ENCODE results near the gene ANKRD17. TPM values are rescaled to one million over a fixed set of nuclear protein-coding genes. Genes with fewer than 3 reads are reported as not detected.
"Not testable (repeated sequence)": the region's sequence is repeated elsewhere in the genome, so short reads cannot be mapped to it uniquely, and the experiment has no call there.

The ANKRD17 gene
- total and polyA plus RNA-seq, 4 donors: 67.0 to 99.9 (median 73.9) TPM

DNA sequence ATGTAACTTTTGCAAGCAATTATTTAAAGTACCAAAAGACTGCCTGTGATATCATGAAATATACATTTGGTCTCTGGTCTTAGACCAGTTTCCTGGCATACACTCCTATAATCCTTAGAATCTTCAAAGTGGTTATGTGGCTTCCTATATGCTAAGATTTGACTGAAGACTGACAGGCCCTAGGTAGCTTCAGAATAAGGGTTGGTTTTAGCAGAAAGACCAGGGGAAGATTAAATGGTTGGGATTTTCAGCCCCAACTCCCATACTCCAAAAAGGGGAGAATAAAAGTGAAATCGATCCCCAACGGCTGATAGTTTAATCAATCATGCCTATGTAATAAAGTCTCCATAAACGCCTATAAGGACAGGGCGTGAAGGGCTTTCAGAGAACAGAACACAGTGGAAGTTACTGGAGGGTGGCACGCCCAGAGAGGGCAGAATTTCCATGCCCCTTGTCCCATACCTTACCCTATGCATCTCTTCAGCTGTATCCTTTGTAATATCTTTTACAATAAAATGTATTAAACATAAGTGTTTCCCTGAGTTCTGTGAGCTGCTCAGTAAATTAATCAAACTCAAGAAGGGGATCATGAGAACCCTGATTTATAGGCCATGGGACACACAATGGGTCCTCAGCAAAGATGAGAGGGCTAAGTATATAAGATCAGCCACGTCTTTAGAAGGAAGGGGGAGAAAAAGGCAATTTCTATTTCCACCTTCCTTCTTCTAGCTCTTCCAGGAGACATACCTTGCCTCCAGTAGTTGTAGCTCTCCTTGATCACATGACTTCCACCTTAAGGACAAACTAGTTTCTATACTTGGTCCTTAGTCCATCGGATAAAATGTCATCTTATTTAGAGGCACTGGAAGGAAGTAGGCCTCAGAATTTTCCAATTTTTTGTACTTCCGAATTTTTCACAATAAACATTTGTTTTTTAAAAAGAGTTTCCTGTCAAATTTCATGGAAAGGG, 26.8 kb downstream of the ANKRD17 start:
- Histone ChIP-seq H3K4me3 (ENCODE audit: low read depth, low read length) (no peak overlapping the region), H3K27me3 (ENCODE audit: control insufficient read depth, insufficient read depth, low read length) (no peaks in the 10 kb centered on the region), H3K4me1 (ENCODE audit: control insufficient read depth, insufficient read depth, low read length) (no peaks in the 10 kb centered on the region), H3K36me3 (ENCODE audit: control insufficient read depth, insufficient read depth, low read length) (no peaks in the 10 kb centered on the region), H3K27ac (ENCODE audit: low read depth, low read length) (no peak overlapping the region), H3K9me3 (ENCODE audit: control insufficient read depth, insufficient read depth, low read length) (no peaks in the 10 kb centered on the region)
- WGBS (ENCODE audit: insufficient coverage): no CpG with 5 or more reads among the region's 8 CpGs
- DNase-seq (ENCODE audit: low read depth in 4 of 6, low spot score in 6 of 6): no peak

DNA sequence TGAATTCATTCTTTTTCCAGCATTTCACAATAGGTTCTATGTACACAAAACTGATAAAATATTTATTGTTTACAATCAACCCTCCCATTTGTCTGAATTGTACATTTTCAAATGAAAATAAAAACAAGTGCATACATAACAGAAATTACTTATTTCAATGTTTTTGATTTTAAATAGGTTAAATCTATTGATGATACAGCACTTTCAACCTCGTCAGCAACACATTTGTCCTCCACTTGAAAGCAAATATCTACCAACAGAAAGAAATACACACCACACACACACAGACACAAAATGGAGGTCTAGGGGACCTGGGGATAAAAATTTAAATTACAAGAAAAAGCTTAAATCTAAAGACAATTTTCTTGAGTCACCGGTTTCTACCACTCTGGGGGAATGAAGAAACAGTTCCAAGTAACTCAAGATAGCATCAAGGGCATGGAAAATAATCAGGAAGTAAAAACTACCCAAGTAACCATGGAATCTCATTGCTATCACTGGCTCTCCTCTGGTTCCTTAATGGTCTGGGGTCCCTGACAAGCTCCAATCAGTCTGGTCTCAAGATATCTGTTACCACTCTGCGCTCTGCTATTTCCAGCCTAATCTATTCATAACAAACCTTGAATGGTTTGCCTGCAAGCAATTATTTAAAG, 27.6 kb downstream of the ANKRD17 start:
- no peaks in the 10 kb centered on the region for H3K27me3 ChIP-seq (ENCODE audit: control insufficient read depth, insufficient read depth, low read length)
- no peaks in the 10 kb centered on the region for H3K4me1 ChIP-seq (ENCODE audit: control insufficient read depth, insufficient read depth, low read length)
- no CpG with 5 or more reads among the region's 3 CpGs for WGBS (ENCODE audit: insufficient coverage)
- DNase-seq (ENCODE audit: low read depth in 4 of 6, low spot score in 6 of 6): no peak
- no peaks in the 10 kb centered on the region for H3K9me3 ChIP-seq (ENCODE audit: control insufficient read depth, insufficient read depth, low read length)
- H3K27ac ChIP-seq (ENCODE audit: low read depth, low read length): no peak overlapping the region
- H3K4me3 ChIP-seq (ENCODE audit: low read depth, low read length): no peak overlapping the region
- H3K36me3 ChIP-seq (ENCODE audit: control insufficient read depth, insufficient read depth, low read length): no peaks in the 10 kb centered on the region

DNA sequence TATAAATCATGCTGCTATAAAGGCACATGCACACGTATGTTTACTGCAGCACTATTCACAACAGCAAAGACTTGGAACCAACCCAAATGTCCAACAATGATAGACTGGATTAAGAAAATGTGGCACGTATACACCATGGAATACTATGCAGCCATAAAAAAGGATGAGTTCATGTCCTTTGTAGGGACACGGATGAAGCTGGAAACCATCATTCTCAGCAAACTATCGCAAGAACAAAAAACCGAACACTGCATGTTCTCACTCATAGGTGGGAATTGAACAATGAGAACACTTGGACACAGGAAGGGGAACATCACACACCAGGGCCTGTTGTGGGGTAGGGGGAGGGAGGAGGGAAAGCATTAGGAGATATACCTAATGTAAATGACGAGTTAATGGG, 29.8 kb downstream of the ANKRD17 start:
- H3K36me3 ChIP-seq (ENCODE audit: control insufficient read depth, insufficient read depth, low read length); H3K4me1 ChIP-seq (ENCODE audit: control insufficient read depth, insufficient read depth, low read length); H3K27me3 ChIP-seq (ENCODE audit: control insufficient read depth, insufficient read depth, low read length); DNase-seq (ENCODE audit: low read depth in 4 of 6, low spot score in 6 of 6); H3K27ac ChIP-seq (ENCODE audit: low read depth, low read length); H3K9me3 ChIP-seq (ENCODE audit: control insufficient read depth, insufficient read depth, low read length); H3K4me3 ChIP-seq (ENCODE audit: low read depth, low read length): not testable (repeated sequence)
- no CpG with 5 or more reads among the region's 6 CpGs for WGBS (ENCODE audit: insufficient coverage)

GRCh38 chr4:73224886-73225285, 33.7 kb downstream of the ANKRD17 start:
- Histone ChIP-seq H3K36me3 (ENCODE audit: control insufficient read depth, insufficient read depth, low read length) (no peaks in the 10 kb centered on the region), H3K9me3 (ENCODE audit: control insufficient read depth, insufficient read depth, low read length) (no peaks in the 10 kb centered on the region), H3K27ac (ENCODE audit: low read depth, low read length) (no peak overlapping the region), H3K27me3 (ENCODE audit: control insufficient read depth, insufficient read depth, low read length) (no peaks in the 10 kb centered on the region), H3K4me3 (ENCODE audit: low read depth, low read length) (no peak overlapping the region), H3K4me1 (ENCODE audit: control insufficient read depth, insufficient read depth, low read length) (no peaks in the 10 kb centered on the region)
- DNase-seq (ENCODE audit: low read depth in 4 of 6, low spot score in 6 of 6): no peak
- 80% methylated on average over 1 of the region's 3 CpGs for WGBS (ENCODE audit: insufficient coverage)

- DNase-seq (ENCODE audit: low read depth in 4 of 6, low spot score in 6 of 6): no peak
- peak overlapping the region; percentile 80 for H3K4me3 ChIP-seq (ENCODE audit: low read depth, low read length)
- no peaks in the 10 kb centered on the region for H3K4me1 ChIP-seq (ENCODE audit: control insufficient read depth, insufficient read depth, low read length)
- no peaks in the 10 kb centered on the region for H3K27me3 ChIP-seq (ENCODE audit: control insufficient read depth, insufficient read depth, low read length)
- peak overlapping the region; percentile 94 for H3K27ac ChIP-seq (ENCODE audit: low read depth, low read length)
- no peaks in the 10 kb centered on the region for H3K36me3 ChIP-seq (ENCODE audit: control insufficient read depth, insufficient read depth, low read length)
- no peaks in the 10 kb centered on the region for H3K9me3 ChIP-seq (ENCODE audit: control insufficient read depth, insufficient read depth, low read length)
- no CpG with 5 or more reads among the region's 3 CpGs for WGBS (ENCODE audit: insufficient coverage)
Measured at GRCh38 chr4:73223258-73223650, 35.3 kb downstream of the ANKRD17 start.

- no peaks in the 10 kb centered on the region for H3K36me3 ChIP-seq (ENCODE audit: control insufficient read depth, insufficient read depth, low read length)
- DNase-seq (ENCODE audit: low read depth in 4 of 6, low spot score in 6 of 6): peak; percentile 72 to 97 (median 80)
- H3K9me3 ChIP-seq (ENCODE audit: control insufficient read depth, insufficient read depth, low read length): no peaks in the 10 kb centered on the region
- no peaks in the 10 kb centered on the region for H3K27me3 ChIP-seq (ENCODE audit: control insufficient read depth, insufficient read depth, low read length)
- WGBS (ENCODE audit: insufficient coverage): 2% methylated on average over 4 of the region's 6 CpGs
- no peaks in the 10 kb centered on the region for H3K4me1 ChIP-seq (ENCODE audit: control insufficient read depth, insufficient read depth, low read length)
- peak overlapping the region; percentile 80 for H3K4me3 ChIP-seq (ENCODE audit: low read depth, low read length)
- H3K27ac ChIP-seq (ENCODE audit: low read depth, low read length): peak overlapping the region; percentile 94
Measured at GRCh38 chr4:73222466-73223257, 35.9 kb downstream of the ANKRD17 start.

GRCh38 chr4:73221734-73222133, 36.9 kb downstream of the ANKRD17 start:
- Histone ChIP-seq H3K36me3 (ENCODE audit: control insufficient read depth, insufficient read depth, low read length) (no peaks in the 10 kb centered on the region), H3K4me1 (ENCODE audit: control insufficient read depth, insufficient read depth, low read length) (no peaks in the 10 kb centered on the region), H3K4me3 (ENCODE audit: low read depth, low read length) (no peak overlapping the region), H3K9me3 (ENCODE audit: control insufficient read depth, insufficient read depth, low read length) (no peaks in the 10 kb centered on the region), H3K27ac (ENCODE audit: low read depth, low read length) (no peak overlapping the region), H3K27me3 (ENCODE audit: control insufficient read depth, insufficient read depth, low read length) (no peaks in the 10 kb centered on the region)
- DNase-seq (ENCODE audit: low read depth in 4 of 6, low spot score in 6 of 6): peak in 1 of 6 donors; percentile 43
- no CpG with 5 or more reads among the region's 2 CpGs for WGBS (ENCODE audit: insufficient coverage)

DNA sequence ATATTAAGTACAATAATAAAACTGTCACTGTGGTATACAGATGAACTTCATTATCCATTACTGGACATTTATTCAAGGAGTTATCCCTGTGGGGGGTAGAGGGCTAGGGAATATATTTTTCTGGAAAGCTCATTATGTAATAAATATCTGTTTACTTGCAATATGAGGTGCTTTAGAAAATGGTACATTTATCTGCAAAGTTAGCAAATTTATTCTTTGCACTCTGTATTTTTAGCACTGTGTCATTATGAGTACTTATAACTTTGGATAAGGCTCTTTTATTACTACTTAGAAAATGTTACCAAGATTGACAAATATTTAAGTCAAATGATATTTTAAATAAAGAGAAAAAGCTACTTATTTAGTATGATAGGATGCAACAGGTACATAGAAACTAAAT, 37.8 kb downstream of the ANKRD17 start:
- no peak overlapping the region for H3K27ac ChIP-seq (ENCODE audit: low read depth, low read length)
- H3K9me3 ChIP-seq (ENCODE audit: control insufficient read depth, insufficient read depth, low read length): no peaks in the 10 kb centered on the region
- no peak overlapping the region for H3K4me3 ChIP-seq (ENCODE audit: low read depth, low read length)
- DNase-seq (ENCODE audit: low read depth in 4 of 6, low spot score in 6 of 6): no peak
- H3K27me3 ChIP-seq (ENCODE audit: control insufficient read depth, insufficient read depth, low read length): no peaks in the 10 kb centered on the region
- H3K4me1 ChIP-seq (ENCODE audit: control insufficient read depth, insufficient read depth, low read length): no peaks in the 10 kb centered on the region
- no peaks in the 10 kb centered on the region for H3K36me3 ChIP-seq (ENCODE audit: control insufficient read depth, insufficient read depth, low read length)

DNA sequence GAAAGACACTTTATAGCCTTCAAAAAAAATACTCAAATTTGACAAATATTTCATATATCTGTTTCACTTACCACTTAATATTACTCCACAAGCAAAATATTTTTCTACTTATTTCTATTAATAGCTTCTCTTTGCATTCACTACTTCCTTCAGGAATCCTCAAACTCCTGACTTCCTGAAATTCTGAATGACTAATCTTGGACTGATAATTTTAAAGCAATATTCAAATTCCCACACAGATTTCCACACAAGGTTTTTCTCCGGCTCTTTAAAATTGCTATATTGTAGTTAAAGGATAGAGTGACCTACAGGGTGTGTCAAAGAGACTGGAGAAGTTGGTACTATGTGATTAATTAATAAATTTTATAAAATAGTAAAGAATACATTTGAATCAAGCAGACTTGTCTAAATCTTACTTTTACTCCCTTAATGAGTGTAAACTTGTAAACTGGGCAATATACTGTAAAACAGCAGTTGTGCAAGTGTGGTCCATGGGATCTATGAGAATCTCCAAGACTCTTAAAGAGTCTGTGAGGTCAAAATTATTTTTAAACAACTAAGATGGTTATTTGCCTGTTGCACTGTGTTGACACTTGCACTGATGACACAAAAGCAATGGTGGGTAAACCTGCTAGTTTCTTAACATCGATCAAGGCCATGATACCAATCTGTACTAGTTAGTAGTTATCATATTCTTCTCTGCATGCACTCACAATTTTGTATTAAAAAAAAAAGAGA, 44.5 kb downstream of the ANKRD17 start:
- Histone ChIP-seq H3K9me3 (ENCODE audit: control insufficient read depth, insufficient read depth, low read length) (no peaks in the 10 kb centered on the region), H3K4me1 (ENCODE audit: control insufficient read depth, insufficient read depth, low read length) (no peaks in the 10 kb centered on the region), H3K4me3 (ENCODE audit: low read depth, low read length) (no peak overlapping the region), H3K27me3 (ENCODE audit: control insufficient read depth, insufficient read depth, low read length) (no peaks in the 10 kb centered on the region), H3K27ac (ENCODE audit: low read depth, low read length) (no peak overlapping the region), H3K36me3 (ENCODE audit: control insufficient read depth, insufficient read depth, low read length) (peaks cover 3% of the 10 kb centered on the region)
- no CpG with 5 or more reads among the region's 2 CpGs for WGBS (ENCODE audit: insufficient coverage)
- DNase-seq (ENCODE audit: low read depth in 4 of 6, low spot score in 6 of 6): no peak

Data from spinal cord (tissue), 10 donors.